SIG-M5 treated with dmso at 0.1 percent for 504 hours (cell line): Measurements from ENCODE around the gene COG3.
A peak's percentile ranks its signal among the peaks of the same experiment; 100 is the strongest.
"Not testable (repeated sequence)": the region's sequence is repeated elsewhere in the genome, so short reads cannot be mapped to it uniquely, and the experiment has no call there.

Experiments used
- DNase-seq: peaks from one replicate; lab custom pipeline; 2025; ENCODE audit not compliant: unreplicated experiment; lab: John Stamatoyannopoulos, UW

The COG3 gene

GRCh38 chr13:45464687-45465453 is at the start of gene COG3:
TSS of gene COG3 (plus strand) at chr13:45464939. CDS start at chr13:45465037, 98 bp downstream.
- DNase-seq: peak; percentile 99

- DNase-seq: no peak
Observed at GRCh38 chr13:45415112-45415511, 49.6 kb upstream of the COG3 start.

GRCh38 chr13:45416516-45417128 is 48.1 kb upstream of the COG3 start:
- no peak for DNase-seq

GRCh38 chr13:45417790-45418534 is 46.8 kb upstream of the COG3 start, which contains the start of gene SLC25A30:
TSS of gene SLC25A30 (minus strand) at chr13:45418373. CDS start at chr13:45411425, 6,948 bp downstream.
- peak; percentile 96 for DNase-seq

GRCh38 chr13:45419389-45419788 is 45.4 kb upstream of the COG3 start:
- not testable (repeated sequence) for DNase-seq

- no peak for DNase-seq
Observed at GRCh38 chr13:45419945-45420344, 44.8 kb upstream of the COG3 start.

GRCh38 chr13:45422731-45423292 is 41.9 kb upstream of the COG3 start:
- no peak for DNase-seq

- not testable (repeated sequence) for DNase-seq
Observed at GRCh38 chr13:45426056-45426841, 38.5 kb upstream of the COG3 start.

GRCh38 chr13:45432737-45433380 is 31.9 kb upstream of the COG3 start:
- DNase-seq: no peak

- no peak for DNase-seq
Observed at GRCh38 chr13:45433381-45433790, 31.4 kb upstream of the COG3 start.

- no peak for DNase-seq
Observed at GRCh38 chr13:45434556-45435371, 30.0 kb upstream of the COG3 start.

GRCh38 chr13:45436332-45436731 is 28.4 kb upstream of the COG3 start:
- no peak for DNase-seq

- no peak for DNase-seq
Observed at GRCh38 chr13:45436953-45437352, 27.8 kb upstream of the COG3 start.

GRCh38 chr13:45437947-45438346 is 26.8 kb upstream of the COG3 start:
- DNase-seq: no peak

- DNase-seq: no peak
Observed at GRCh38 chr13:45439008-45439407, 25.7 kb upstream of the COG3 start.

- no peak for DNase-seq
Observed at GRCh38 chr13:45439781-45440462, 24.8 kb upstream of the COG3 start.

GRCh38 chr13:45441633-45442032 is 23.1 kb upstream of the COG3 start:
- peak; percentile 5 for DNase-seq

GRCh38 chr13:45445053-45445452 is 19.7 kb upstream of the COG3 start:
- DNase-seq: no peak

- DNase-seq: no peak
Observed at GRCh38 chr13:45446181-45446580, 18.6 kb upstream of the COG3 start.
